ENCODE results near the gene ZNF234. TPM values are rescaled to one million over a fixed set of nuclear protein-coding genes. Genes with fewer than 3 reads are reported as not detected.

ZNF234 gene
- total and polyA plus RNA-seq, 4 donors, result 1.1 to 5.2 (median 3.2) TPM

- H3K9me3 ChIP-seq (ENCODE audit: control insufficient read depth in 4 of 4, low read length in 3 of 4), result peaks cover 6 to 32% (median 18%) of the 10 kb centered on the region in 4 donors
- WGBS, result under 1% methylated on average over 44 of the region's 44 CpGs
- peak within 1 kb of the TSS; percentile 82 to 84 for H3K9ac ChIP-seq (ENCODE audit: low read depth in 1 of 2, low read length in 2 of 2)
- H3K27ac ChIP-seq (ENCODE audit: low read depth in 1 of 2, low read length in 2 of 2), result peak within 1 kb of the TSS; percentile 61
- H3K36me3 ChIP-seq (ENCODE audit: control insufficient read depth in 4 of 4, insufficient read depth in 3 of 4, low read depth in 1 of 4, low read length in 3 of 4), result peaks cover 0 to 19% (median 13%) of the 10 kb centered on the region in 4 donors
- TF ChIP-seq EGR1 (IDR thresholded peaks at IDR 0.05; ENCODE audit: low read depth in 2 of 2) (peak; percentile 68 to 82), HNF4A (conservative IDR thresholded peaks at IDR 0.05) (peak; percentile 43 to 52), REST (IDR thresholded peaks at IDR 0.05) (peak; percentile 50), ATF3 (IDR thresholded peaks at IDR 0.05) (no peak), GABPA (IDR thresholded peaks at IDR 0.05 in 1 of 2, conservative IDR thresholded peaks at IDR 0.05 in 1 of 2) (peak; percentile 77 to 96), HNF4G (IDR thresholded peaks at IDR 0.05) (no peak), FOXA2 (IDR thresholded peaks at IDR 0.05) (peak; percentile 50), MAX (IDR thresholded peaks at IDR 0.05) (peak; percentile 93), JUND (IDR thresholded peaks at IDR 0.05) (no peak), NR2F2 (IDR thresholded peaks at IDR 0.05) (peak; percentile 81), CTCF (IDR thresholded peaks at IDR 0.05; ENCODE audit: low read depth, low read length, missing input control) (peak; percentile 32), TAF1 (conservative IDR thresholded peaks at IDR 0.05) (peak; percentile 82), RXRA (IDR thresholded peaks at IDR 0.05) (peak; percentile 89 to 90), RAD21 (IDR thresholded peaks at IDR 0.05) (peak; percentile 52 to 57), YY1 (IDR thresholded peaks at IDR 0.05) (peak; percentile 95), ZBTB33 (IDR thresholded peaks at IDR 0.05) (peak; percentile 96), FOXA1 (IDR thresholded peaks at IDR 0.05) (peak; percentile 15), SP1 (IDR thresholded peaks at IDR 0.05) (peak; percentile 76)
- H3K4me3 ChIP-seq (ENCODE audit: low read depth in 1 of 3, low read length in 3 of 3), result peak within 1 kb of the TSS; percentile 67 to 100 (median 100)
- no peaks in the 10 kb centered on the region for H3K27me3 ChIP-seq (ENCODE audit: control insufficient read depth in 4 of 4, insufficient read depth in 4 of 4, low read length in 3 of 4)
- H3K4me1 ChIP-seq (ENCODE audit: control insufficient read depth in 4 of 4, insufficient read depth in 4 of 4, low read length in 3 of 4), result peaks cover 2 to 18% (median 15%) of the 10 kb centered on the region in 4 donors
- peak; percentile 91 for DNase-seq (ENCODE audit: low spot score)
Measured at GRCh38 chr19:44113138-44113783, 28.1 kb upstream of the ZNF234 start, which contains the start of gene ZNF225. ZNF225 (plus strand) TSS chr19:44113399; CDS start chr19:44115828, 2,429 bp downstream.

Data from liver (tissue), 9 donors.